ENCODE measurements around the gene FBXL7.

FBXL7 gene

GRCh38 chr5:15753752-15754151, 253.8 kb downstream of the FBXL7 start:
- DNase-seq (ENCODE audit: low read depth) = no peak
- TF ChIP-seq, protein P1, sequence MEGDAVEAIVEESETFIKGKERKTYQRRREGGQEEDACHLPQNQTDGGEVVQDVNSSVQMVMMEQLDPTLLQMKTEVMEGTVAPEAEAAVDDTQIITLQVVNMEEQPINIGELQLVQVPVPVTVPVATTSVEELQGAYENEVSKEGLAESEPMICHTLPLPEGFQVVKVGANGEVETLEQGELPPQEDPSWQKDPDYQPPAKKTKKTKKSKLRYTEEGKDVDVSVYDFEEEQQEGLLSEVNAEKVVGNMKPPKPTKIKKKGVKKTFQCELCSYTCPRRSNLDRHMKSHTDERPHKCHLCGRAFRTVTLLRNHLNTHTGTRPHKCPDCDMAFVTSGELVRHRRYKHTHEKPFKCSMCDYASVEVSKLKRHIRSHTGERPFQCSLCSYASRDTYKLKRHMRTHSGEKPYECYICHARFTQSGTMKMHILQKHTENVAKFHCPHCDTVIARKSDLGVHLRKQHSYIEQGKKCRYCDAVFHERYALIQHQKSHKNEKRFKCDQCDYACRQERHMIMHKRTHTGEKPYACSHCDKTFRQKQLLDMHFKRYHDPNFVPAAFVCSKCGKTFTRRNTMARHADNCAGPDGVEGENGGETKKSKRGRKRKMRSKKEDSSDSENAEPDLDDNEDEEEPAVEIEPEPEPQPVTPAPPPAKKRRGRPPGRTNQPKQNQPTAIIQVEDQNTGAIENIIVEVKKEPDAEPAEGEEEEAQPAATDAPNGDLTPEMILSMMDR (IDR thresholded peaks at IDR 0.05; ENCODE audit: low read length, missing control alignments) = no peak
- no peak overlapping the region for H3K4me3 ChIP-seq (replicated peaks; ENCODE audit: low read depth, low read length)

DNA sequence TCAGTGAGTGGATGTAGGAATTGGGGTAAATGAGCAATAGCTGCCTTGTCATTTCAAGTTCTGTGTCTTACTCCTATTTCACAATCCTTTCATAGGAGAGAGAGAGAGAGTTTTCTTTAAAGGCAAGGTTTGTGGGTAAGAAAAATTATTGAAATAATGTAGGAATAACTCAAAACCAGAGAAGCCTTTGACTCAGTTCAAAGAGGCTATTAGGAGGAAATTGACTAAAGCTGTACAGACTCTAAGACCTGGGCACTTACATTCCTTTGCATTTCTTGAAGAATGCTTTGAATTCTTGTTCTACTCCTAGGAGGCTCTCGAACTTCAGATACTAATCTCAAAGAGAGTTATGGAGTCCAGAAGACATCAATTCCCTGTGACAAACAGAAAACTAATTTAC, 257.1 kb downstream of the FBXL7 start:
- peak; percentile 44 for DNase-seq (ENCODE audit: low read depth)
- H3K4me3 ChIP-seq (replicated peaks; ENCODE audit: low read depth, low read length) = no peak overlapping the region
- TF ChIP-seq, protein P1 (IDR thresholded peaks at IDR 0.05; ENCODE audit: low read length, missing control alignments) = no peak

DNA sequence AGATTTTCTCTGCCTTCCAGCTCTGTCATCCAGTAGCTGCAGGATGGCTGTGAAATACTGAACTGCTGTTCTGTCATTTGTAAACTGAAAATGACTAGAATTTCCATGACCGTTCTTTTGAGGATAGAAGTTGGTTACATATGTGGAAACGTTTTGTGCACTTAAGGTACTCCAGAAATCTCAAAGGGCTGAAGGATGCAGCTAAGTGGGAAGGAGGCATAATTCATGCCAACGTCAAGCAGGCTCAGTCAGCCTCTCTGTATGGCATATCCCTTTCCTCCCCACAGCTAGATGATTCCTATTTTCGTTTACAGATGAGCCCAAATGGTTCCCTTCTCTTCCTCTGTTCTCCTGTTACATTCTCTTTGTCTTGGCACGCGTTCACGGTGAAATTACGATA, 257.6 kb downstream of the FBXL7 start:
- H3K4me3 ChIP-seq (replicated peaks; ENCODE audit: low read depth, low read length) = no peak overlapping the region
- no peak for DNase-seq (ENCODE audit: low read depth)
- TF ChIP-seq, protein P1 (IDR thresholded peaks at IDR 0.05; ENCODE audit: low read length, missing control alignments) = no peak

GRCh38 chr5:15762668-15763067, 262.7 kb downstream of the FBXL7 start:
- TF ChIP-seq, protein P1 (IDR thresholded peaks at IDR 0.05; ENCODE audit: low read length, missing control alignments) = no peak
- no peak overlapping the region for H3K4me3 ChIP-seq (replicated peaks; ENCODE audit: low read depth, low read length)
- DNase-seq (ENCODE audit: low read depth) = no peak

DNA sequence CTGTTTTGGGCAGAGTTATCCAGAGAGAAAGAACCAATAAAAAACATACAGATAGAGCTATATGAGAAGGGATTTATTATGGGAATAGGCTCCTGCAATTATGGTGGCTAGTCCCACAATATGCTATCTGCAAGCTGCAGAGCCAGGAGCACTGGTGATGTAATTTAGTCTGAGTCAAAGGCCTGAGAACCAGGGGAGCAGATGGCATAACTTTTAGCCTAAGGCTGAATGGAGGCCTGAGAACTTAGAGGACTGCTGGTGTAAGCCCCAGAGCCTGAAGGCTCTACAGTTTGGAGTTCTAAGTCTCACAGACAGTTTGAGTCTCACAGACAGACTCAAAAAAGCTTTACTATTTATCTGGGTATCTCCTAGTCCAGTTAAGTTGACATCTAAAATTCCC, 263.8 kb downstream of the FBXL7 start:
- TF ChIP-seq, protein P1 (IDR thresholded peaks at IDR 0.05; ENCODE audit: low read length, missing control alignments) = no peak

GRCh38 chr5:15768936-15769335, 269.0 kb downstream of the FBXL7 start:
- H3K4me3 ChIP-seq (replicated peaks; ENCODE audit: low read depth, low read length) = no peak overlapping the region
- no peak for DNase-seq (ENCODE audit: low read depth)
- TF ChIP-seq, protein P1 (IDR thresholded peaks at IDR 0.05; ENCODE audit: low read length, missing control alignments) = no peak

More for the DNA sequence above, 263.8 kb downstream of the FBXL7 start:
- peak; percentile 37 for DNase-seq (ENCODE audit: low read depth)
- no peak overlapping the region for H3K4me3 ChIP-seq (replicated peaks; ENCODE audit: low read depth, low read length)

DNA sequence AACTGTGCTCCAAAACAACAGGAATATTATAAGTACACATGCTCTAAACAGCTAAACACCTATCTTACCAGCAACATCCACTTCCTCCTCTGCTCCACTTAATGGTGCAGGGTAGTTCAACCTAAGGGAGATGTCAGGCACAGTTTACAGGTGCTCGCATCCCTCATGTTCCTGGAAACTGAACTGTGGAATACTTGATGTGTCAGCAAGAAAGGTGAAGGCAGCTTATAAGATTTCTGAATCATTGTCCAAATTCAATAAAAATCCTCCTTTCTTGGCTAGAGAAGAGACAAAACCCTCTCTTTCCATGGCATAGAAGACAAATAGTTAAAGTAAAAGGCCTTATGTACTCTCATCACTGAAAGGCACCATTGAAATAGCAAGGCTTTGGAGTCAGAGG, 272.2 kb downstream of the FBXL7 start:
- DNase-seq (ENCODE audit: low read depth) = no peak
- no peak overlapping the region for H3K4me3 ChIP-seq (replicated peaks; ENCODE audit: low read depth, low read length)
- TF ChIP-seq, protein P1 (IDR thresholded peaks at IDR 0.05; ENCODE audit: low read length, missing control alignments) = no peak

All from fibroblast of pulmonary artery (primary cell).